ENCODE results near the gene ARHGEF28.

ARHGEF28 gene, protein sequence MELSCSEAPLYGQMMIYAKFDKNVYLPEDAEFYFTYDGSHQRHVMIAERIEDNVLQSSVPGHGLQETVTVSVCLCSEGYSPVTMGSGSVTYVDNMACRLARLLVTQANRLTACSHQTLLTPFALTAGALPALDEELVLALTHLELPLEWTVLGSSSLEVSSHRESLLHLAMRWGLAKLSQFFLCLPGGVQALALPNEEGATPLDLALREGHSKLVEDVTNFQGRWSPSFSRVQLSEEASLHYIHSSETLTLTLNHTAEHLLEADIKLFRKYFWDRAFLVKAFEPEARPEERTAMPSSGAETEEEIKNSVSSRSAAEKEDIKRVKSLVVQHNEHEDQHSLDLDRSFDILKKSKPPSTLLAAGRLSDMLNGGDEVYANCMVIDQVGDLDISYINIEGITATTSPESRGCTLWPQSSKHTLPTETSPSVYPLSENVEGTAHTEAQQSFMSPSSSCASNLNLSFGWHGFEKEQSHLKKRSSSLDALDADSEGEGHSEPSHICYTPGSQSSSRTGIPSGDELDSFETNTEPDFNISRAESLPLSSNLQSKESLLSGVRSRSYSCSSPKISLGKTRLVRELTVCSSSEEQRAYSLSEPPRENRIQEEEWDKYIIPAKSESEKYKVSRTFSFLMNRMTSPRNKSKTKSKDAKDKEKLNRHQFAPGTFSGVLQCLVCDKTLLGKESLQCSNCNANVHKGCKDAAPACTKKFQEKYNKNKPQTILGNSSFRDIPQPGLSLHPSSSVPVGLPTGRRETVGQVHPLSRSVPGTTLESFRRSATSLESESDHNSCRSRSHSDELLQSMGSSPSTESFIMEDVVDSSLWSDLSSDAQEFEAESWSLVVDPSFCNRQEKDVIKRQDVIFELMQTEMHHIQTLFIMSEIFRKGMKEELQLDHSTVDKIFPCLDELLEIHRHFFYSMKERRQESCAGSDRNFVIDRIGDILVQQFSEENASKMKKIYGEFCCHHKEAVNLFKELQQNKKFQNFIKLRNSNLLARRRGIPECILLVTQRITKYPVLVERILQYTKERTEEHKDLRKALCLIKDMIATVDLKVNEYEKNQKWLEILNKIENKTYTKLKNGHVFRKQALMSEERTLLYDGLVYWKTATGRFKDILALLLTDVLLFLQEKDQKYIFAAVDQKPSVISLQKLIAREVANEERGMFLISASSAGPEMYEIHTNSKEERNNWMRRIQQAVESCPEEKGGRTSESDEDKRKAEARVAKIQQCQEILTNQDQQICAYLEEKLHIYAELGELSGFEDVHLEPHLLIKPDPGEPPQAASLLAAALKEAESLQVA (N-terminal part only)

GRCh38 chr5:73625944-73626811 lies at the start of gene ARHGEF28:
Gene ARHGEF28 (plus strand): TSS chr5:73626196. CDS start chr5:73684852, 58,656 bp downstream.
- Histone ChIP-seq H3K27ac (ENCODE audit: low read depth, low read length) (no peak within 1 kb of the TSS), H3K27me3 (ENCODE audit: control insufficient read depth, insufficient read depth, low read length) (peaks cover 54% of the 10 kb centered on the region), H3K36me3 (ENCODE audit: control insufficient read depth, insufficient read depth, low read length) (no peaks in the 10 kb centered on the region), H3K9me3 (ENCODE audit: control insufficient read depth, insufficient read depth, low read depth, low read length) (no peaks in the 10 kb centered on the region), H3K4me3 (ENCODE audit: low read depth, low read length) (peak within 1 kb of the TSS; percentile 64), H3K9ac (ENCODE audit: low read length) (peak within 1 kb of the TSS; percentile 60), H3K4me1 (ENCODE audit: control insufficient read depth, insufficient read depth, low read length) (peaks cover 12% of the 10 kb centered on the region)

DNA sequence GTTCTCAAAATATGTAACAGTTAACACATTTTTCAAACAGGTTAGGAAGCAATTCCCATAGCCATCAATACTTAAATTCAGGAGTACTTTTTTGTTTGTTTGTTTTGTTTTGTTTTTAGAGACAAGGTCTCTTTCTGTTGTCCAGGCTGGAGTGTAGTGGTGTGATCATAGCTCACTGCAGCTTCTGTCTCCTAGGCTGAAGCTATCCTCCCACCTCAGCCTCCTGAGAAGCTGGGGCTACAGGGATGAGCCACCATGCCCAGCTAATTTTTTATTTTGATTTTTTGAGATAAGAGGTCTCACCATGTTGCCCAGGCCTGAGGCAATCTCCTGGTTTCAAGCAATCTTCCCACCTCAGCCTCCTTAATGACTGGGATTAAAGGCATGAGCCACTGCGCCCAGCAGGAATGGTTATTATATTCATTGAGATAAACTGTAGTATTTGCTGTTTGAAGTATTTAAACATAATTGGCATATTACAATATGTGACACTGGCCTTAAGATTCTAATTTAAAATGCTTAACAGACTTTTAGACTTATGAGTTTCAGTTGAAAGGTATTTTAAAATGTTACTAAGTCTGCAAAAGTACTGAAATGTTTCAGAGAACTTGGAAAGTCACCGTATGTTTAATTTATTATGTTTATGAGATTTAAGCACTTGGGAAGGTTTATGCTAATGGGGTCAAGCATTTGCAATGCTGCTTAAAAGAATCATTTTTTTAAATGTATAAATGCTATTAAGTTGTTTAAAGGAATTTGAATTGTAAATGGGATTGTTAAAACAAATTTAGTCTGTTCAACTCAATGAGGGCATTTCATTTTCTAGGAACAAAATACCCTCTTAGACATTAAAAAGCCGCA lies 43.5 kb upstream of the ARHGEF28 start:
- H3K4me3 ChIP-seq (ENCODE audit: low read depth, low read length), result no peak overlapping the region
- H3K9me3 ChIP-seq (ENCODE audit: control insufficient read depth, insufficient read depth, low read depth, low read length), result no peaks in the 10 kb centered on the region
- no peak overlapping the region for H3K27ac ChIP-seq (ENCODE audit: low read depth, low read length)
- H3K4me1 ChIP-seq (ENCODE audit: control insufficient read depth, insufficient read depth, low read length), result no peaks in the 10 kb centered on the region
- H3K9ac ChIP-seq (ENCODE audit: low read length), result no peak overlapping the region
- H3K36me3 ChIP-seq (ENCODE audit: control insufficient read depth, insufficient read depth, low read length), result peaks cover 40% of the 10 kb centered on the region
- H3K27me3 ChIP-seq (ENCODE audit: control insufficient read depth, insufficient read depth, low read length), result no peaks in the 10 kb centered on the region

GRCh38 chr5:73587923-73588322 lies 38.1 kb upstream of the ARHGEF28 start:
- Histone ChIP-seq H3K27ac (ENCODE audit: low read depth, low read length) (no peak overlapping the region), H3K36me3 (ENCODE audit: control insufficient read depth, insufficient read depth, low read length) (no peaks in the 10 kb centered on the region), H3K4me1 (ENCODE audit: control insufficient read depth, insufficient read depth, low read length) (no peaks in the 10 kb centered on the region), H3K27me3 (ENCODE audit: control insufficient read depth, insufficient read depth, low read length) (no peaks in the 10 kb centered on the region), H3K9me3 (ENCODE audit: control insufficient read depth, insufficient read depth, low read depth, low read length) (no peaks in the 10 kb centered on the region), H3K4me3 (ENCODE audit: low read depth, low read length) (no peak overlapping the region), H3K9ac (ENCODE audit: low read length) (no peak overlapping the region)

- Histone ChIP-seq H3K27me3 (ENCODE audit: control insufficient read depth, insufficient read depth, low read length) (no peaks in the 10 kb centered on the region), H3K9me3 (ENCODE audit: control insufficient read depth, insufficient read depth, low read depth, low read length) (no peaks in the 10 kb centered on the region), H3K36me3 (ENCODE audit: control insufficient read depth, insufficient read depth, low read length) (no peaks in the 10 kb centered on the region), H3K27ac (ENCODE audit: low read depth, low read length) (no peak overlapping the region), H3K9ac (ENCODE audit: low read length) (no peak overlapping the region), H3K4me3 (ENCODE audit: low read depth, low read length) (no peak overlapping the region), H3K4me1 (ENCODE audit: control insufficient read depth, insufficient read depth, low read length) (no peaks in the 10 kb centered on the region)
Observed at GRCh38 chr5:73591102-73591695, 34.8 kb upstream of the ARHGEF28 start.

GRCh38 chr5:73591698-73592501 lies 34.1 kb upstream of the ARHGEF28 start:
- Histone ChIP-seq H3K9me3 (ENCODE audit: control insufficient read depth, insufficient read depth, low read depth, low read length) (no peaks in the 10 kb centered on the region), H3K4me3 (ENCODE audit: low read depth, low read length) (no peak overlapping the region), H3K27me3 (ENCODE audit: control insufficient read depth, insufficient read depth, low read length) (no peaks in the 10 kb centered on the region)

GRCh38 chr5:73592551-73592950 lies 33.4 kb upstream of the ARHGEF28 start:
- H3K27ac ChIP-seq (ENCODE audit: low read depth, low read length), result no peak overlapping the region
- no peaks in the 10 kb centered on the region for H3K4me1 ChIP-seq (ENCODE audit: control insufficient read depth, insufficient read depth, low read length)
- no peaks in the 10 kb centered on the region for H3K9me3 ChIP-seq (ENCODE audit: control insufficient read depth, insufficient read depth, low read depth, low read length)
- no peak overlapping the region for H3K9ac ChIP-seq (ENCODE audit: low read length)
- no peaks in the 10 kb centered on the region for H3K36me3 ChIP-seq (ENCODE audit: control insufficient read depth, insufficient read depth, low read length)
- H3K27me3 ChIP-seq (ENCODE audit: control insufficient read depth, insufficient read depth, low read length), result no peaks in the 10 kb centered on the region
- H3K4me3 ChIP-seq (ENCODE audit: low read depth, low read length), result no peak overlapping the region

More at GRCh38 chr5:73591698-73592501, 34.1 kb upstream of the ARHGEF28 start:
- Histone ChIP-seq H3K27ac (ENCODE audit: low read depth, low read length) (no peak overlapping the region), H3K36me3 (ENCODE audit: control insufficient read depth, insufficient read depth, low read length) (no peaks in the 10 kb centered on the region), H3K4me1 (ENCODE audit: control insufficient read depth, insufficient read depth, low read length) (no peaks in the 10 kb centered on the region), H3K9ac (ENCODE audit: low read length) (no peak overlapping the region)

DNA sequence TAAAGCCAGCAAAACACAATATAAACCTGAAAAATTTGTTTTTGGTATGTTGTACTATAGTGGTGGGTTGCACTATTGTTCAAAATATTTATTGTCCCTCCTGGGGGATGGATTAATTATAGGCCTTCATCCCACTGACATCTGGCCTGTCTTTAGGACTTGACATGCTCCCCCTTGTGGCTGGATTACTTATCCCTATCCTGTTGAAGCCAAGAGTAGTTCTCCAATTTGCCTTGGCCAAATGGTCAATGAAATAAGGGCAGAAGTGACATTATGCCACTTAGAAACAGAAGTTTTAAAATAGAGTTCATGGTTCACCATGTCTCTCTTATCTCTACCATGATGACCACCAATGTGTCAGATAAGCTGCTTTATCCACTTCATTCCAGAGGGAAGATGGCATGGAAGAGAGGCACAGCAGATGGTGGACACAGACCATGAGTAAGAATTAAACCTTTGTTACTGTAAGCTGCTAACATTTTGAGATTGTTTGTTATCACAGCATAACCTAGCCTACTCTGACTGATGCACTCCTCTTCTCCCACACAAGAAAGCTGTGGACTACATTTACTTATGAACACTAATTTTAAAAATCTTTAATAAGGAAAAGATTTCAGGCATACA lies 29.2 kb upstream of the ARHGEF28 start:
- Histone ChIP-seq H3K27ac (ENCODE audit: low read depth, low read length) (no peak overlapping the region), H3K36me3 (ENCODE audit: control insufficient read depth, insufficient read depth, low read length) (no peaks in the 10 kb centered on the region), H3K27me3 (ENCODE audit: control insufficient read depth, insufficient read depth, low read length) (no peaks in the 10 kb centered on the region), H3K4me3 (ENCODE audit: low read depth, low read length) (no peak overlapping the region), H3K9ac (ENCODE audit: low read length) (no peak overlapping the region), H3K9me3 (ENCODE audit: control insufficient read depth, insufficient read depth, low read depth, low read length) (0 out of 2 replicates have a peak, but pooled peaks cover 5% of the 10 kb centered on the region), H3K4me1 (ENCODE audit: control insufficient read depth, insufficient read depth, low read length) (no peaks in the 10 kb centered on the region)

DNA sequence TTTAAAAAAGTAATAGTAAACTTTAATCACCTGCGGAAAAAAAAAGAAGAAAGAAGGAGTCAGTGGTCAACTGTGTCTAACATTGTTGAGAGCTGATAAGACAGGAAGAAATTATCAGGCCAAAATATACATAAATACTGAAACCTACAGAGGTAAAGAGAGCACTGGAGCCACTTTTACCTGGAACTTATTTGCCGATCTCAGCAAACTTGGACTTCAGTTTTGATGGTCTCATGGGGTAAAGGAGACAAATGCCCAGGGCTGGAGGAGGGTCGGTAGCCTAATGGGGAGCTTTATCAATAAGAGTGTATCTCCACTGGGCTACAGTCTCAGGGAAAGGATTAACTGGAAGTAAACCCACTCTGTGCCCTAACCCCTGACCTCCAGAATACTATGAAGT lies 26.6 kb upstream of the ARHGEF28 start:
- no peaks in the 10 kb centered on the region for H3K27me3 ChIP-seq (ENCODE audit: control insufficient read depth, insufficient read depth, low read length)
- H3K9ac ChIP-seq (ENCODE audit: low read length), result no peak overlapping the region
- no peak overlapping the region for H3K4me3 ChIP-seq (ENCODE audit: low read depth, low read length)
- no peaks in the 10 kb centered on the region for H3K4me1 ChIP-seq (ENCODE audit: control insufficient read depth, insufficient read depth, low read length)
- H3K27ac ChIP-seq (ENCODE audit: low read depth, low read length), result no peak overlapping the region
- H3K9me3 ChIP-seq (ENCODE audit: control insufficient read depth, insufficient read depth, low read depth, low read length), result 0 out of 2 replicates have a peak, but pooled peaks cover 6% of the 10 kb centered on the region
- no peaks in the 10 kb centered on the region for H3K36me3 ChIP-seq (ENCODE audit: control insufficient read depth, insufficient read depth, low read length)
